ENCODE measurements around the gene MYLK.

MYLK gene

DNA sequence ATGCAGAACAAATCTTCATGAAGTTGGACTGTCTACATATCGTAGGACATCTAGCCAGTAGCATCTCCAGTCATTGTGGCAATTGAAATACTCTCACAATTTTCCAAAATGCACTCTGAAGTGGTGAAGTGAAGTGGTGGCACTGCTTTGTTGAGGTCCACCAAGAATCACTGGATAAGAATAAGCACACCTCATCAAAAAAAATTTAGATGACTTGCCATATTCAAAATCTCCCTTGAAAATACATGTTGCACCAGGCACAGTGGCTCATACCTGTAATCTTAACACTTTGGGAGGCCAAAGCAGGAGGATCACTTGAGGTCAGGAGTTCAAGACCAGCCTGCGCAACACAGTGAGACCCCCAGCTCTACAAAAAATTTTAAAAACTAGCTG lies 312.2 kb downstream of the MYLK start:
- no peak for DNase-seq

DNA sequence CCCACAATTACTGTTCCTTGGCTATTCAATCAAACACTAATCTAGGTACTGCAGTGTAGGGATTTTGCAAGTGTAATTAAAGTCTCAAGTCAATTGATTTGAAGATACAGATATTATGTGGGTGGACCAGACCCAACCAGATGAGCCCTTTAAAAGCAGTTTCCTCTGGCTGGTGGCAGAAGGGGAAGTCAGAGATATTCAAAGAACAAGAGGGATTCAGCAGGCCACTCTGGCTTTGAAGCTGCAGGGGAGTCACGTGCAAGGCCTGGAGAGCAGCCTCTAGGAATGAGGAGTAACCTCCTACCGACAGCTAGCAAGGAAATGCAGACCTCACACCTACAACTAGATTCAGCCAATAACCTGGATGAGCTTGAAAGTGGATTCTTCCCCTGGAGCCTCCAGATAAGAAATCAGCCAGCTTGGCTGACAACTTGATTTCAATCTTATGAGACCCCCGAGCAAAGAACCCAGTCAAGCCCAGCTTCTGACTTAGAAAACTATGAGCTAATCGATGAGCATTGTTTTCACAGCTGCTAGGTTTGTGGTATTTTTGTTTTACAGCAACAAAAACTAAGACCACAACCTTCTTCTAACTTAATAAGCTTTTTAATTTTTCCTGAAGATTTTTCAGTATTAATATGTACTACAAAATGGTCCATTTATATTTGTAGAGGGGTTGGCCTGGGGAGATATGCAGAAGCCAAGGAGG lies 312.7 kb downstream of the MYLK start:
- DNase-seq, result no peak

DNA sequence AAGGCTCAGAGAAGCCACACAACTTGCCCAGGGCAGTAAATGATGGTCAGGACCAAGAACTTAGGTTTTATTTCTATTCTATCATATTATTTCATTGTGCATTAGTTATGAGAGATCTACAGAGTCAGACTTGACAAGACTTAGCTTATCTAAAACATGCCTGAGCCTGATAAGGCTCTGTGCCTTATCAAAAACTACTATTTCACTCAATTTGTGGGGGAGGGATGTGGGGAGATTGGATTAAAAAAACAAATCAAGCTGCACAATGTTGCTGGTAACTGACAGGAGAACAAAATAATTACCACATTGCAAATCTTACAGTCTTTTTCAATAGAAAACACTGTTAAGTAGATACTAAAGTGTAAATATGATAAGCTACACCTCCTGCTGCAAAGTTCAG lies 315.3 kb downstream of the MYLK start:
- DNase-seq, result no peak

DNA sequence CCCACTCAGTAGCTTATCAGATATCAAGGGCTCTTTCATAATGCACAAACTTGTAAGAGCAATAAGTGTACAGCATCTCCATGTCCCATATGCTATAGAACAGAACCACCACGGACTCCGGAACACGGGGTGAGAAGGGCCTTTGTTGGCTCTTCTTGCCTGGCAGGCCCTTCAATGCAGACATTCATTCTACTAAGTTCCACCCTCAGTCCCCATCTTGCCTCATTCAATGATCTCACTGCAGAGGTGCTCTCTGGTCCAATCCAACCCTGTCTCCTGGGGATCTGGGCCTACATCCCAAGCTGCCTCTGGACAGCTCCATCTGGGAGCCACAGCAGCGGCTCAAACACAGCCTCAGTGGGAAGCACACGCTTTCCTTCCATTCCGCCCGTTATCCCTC lies 316.1 kb downstream of the MYLK start:
- DNase-seq, result no peak

DNA sequence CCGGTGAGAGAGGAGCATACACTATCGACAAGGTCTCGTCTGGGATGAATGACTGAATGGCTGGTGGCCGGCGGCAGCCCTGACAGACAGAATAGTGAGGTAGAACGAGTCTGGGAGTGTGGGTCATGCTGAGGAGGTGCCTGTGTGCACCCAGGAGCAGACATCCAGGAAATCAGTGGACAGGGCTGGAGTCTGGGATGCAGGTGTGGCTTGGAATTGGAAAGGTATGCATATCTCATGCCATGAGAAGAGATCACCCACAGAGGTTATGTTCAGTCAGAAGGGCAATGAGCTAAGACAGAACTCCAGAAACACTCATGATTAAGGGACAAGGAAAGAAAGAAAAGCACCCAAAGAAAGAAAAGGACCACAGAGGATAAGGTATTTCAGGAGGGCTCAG lies 320.1 kb downstream of the MYLK start:
- DNase-seq, result no peak

DNA sequence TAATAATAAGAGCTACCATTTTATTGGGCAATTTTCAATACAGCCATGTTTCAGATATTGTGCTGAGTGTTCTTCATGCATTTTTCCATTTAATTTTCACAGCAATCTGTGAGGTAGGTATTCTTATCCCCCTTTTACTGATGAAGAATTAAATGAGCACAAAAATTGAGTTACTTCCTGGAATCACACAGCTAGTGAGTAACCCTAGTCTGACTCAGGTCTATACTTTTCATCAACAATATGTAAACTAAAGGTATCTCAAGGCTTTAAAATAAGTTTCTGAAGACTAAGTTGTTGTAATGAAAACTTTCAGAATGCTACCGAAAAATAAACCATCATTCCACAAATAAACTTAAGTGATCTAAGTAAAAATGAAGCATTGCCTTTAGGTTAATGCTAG lies 321.6 kb downstream of the MYLK start:
- no peak for DNase-seq

DNA sequence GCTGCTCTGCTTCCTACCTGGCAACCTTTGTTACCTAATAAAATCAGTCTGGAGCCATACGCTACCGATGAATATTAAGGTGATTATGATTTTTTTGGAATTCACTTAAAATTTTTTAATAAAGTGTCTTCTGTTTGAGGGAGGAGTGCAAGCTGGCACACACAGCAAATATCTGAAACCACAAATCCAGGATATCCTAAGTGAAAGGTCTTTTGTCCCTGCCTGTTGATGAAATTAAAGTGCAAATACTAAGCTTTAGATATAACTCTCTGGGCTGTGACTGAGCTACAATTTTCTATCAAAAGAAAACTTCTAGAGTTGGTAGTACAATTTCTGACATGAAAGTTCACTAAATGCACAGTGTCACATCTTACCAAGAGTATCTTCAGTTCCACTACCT lies 322.9 kb downstream of the MYLK start:
- DNase-seq, result no peak
